ENCODE data around the gene FRMD4B.

DNA sequence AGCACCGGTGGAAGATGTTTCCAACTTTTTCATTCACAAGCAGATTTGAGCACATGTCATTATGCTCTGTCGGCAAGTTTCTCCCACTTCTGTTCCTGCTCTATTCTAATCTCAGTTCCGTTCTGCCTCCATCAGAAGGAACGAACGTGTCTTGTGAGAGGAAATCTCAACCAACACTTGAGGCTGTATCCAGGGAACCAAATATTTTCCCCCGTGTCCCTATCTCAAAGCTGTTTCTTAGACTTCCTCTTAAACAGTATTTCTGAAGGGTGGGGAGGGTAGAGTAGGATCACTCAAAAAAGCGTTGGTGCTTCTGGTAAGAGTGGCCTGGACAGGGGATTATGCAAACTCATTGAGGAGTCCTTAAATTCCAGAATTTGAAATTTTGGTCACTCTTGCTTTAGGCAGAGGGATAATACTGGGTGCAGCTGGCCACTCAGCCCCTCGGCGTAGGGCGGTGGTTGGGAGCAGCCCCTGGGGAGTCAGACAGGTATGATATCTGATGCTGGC is 54.9 kb downstream of the FRMD4B start:
- TF ChIP-seq EP300 (IDR thresholded peaks at IDR 0.05) = peak in 2 of 4 donors; percentile 68 to 70
- TF ChIP-seq, protein P1, sequence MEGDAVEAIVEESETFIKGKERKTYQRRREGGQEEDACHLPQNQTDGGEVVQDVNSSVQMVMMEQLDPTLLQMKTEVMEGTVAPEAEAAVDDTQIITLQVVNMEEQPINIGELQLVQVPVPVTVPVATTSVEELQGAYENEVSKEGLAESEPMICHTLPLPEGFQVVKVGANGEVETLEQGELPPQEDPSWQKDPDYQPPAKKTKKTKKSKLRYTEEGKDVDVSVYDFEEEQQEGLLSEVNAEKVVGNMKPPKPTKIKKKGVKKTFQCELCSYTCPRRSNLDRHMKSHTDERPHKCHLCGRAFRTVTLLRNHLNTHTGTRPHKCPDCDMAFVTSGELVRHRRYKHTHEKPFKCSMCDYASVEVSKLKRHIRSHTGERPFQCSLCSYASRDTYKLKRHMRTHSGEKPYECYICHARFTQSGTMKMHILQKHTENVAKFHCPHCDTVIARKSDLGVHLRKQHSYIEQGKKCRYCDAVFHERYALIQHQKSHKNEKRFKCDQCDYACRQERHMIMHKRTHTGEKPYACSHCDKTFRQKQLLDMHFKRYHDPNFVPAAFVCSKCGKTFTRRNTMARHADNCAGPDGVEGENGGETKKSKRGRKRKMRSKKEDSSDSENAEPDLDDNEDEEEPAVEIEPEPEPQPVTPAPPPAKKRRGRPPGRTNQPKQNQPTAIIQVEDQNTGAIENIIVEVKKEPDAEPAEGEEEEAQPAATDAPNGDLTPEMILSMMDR (IDR thresholded peaks at IDR 0.05) = no peak
- peak in 1 of 4 donors; percentile 21 for TF ChIP-seq POLR2A (IDR thresholded peaks at IDR 0.05)
- peak; percentile 53 to 58 for TF ChIP-seq POLR2AphosphoS5 (IDR thresholded peaks at IDR 0.05)

Measured in upper lobe of left lung (tissue), 4 donors.